GM18519 (cell line): Measurements from ENCODE around the gene MATN4.

Source experiments
- ATAC-seq: cut with Tn5 transposase; IDR thresholded peaks from one replicate; pipeline ENCODE4 v1.9.1; 2021; ENCODE audit warnings: mild to moderate bottlenecking, moderate library complexity; ENCODE audit not compliant: unreplicated experiment, low FRiP score

MATN4 gene

GRCh38 chr20:45341579-45341938 lies 33.5 kb upstream of the MATN4 start:
- ATAC-seq = no peak

GRCh38 chr20:45340951-45341350 lies 32.9 kb upstream of the MATN4 start:
- ATAC-seq = no peak

- ATAC-seq = no peak
Observed at GRCh38 chr20:45340236-45340847, 32.2 kb upstream of the MATN4 start.

GRCh38 chr20:45339799-45340198 lies 31.7 kb upstream of the MATN4 start:
- ATAC-seq = no peak

GRCh38 chr20:45339084-45339483 lies 31.0 kb upstream of the MATN4 start:
- no peak for ATAC-seq

GRCh38 chr20:45338121-45339030 lies 30.3 kb upstream of the MATN4 start:
- ATAC-seq = no peak

GRCh38 chr20:45337367-45338120 lies 29.4 kb upstream of the MATN4 start:
- no peak for ATAC-seq

GRCh38 chr20:45336530-45337366 lies 28.6 kb upstream of the MATN4 start:
- no peak for ATAC-seq

GRCh38 chr20:45330476-45330875 lies 22.4 kb upstream of the MATN4 start:
- no peak for ATAC-seq

GRCh38 chr20:45329497-45330319 lies 21.6 kb upstream of the MATN4 start:
- ATAC-seq = no peak

- ATAC-seq = no peak
Observed at GRCh38 chr20:45328451-45328850, 20.4 kb upstream of the MATN4 start.

GRCh38 chr20:45325371-45325770 lies 17.3 kb upstream of the MATN4 start:
- ATAC-seq = no peak

- ATAC-seq = no peak
Observed at GRCh38 chr20:45323731-45324130, 15.6 kb upstream of the MATN4 start.

- ATAC-seq = no peak
Observed at GRCh38 chr20:45322952-45323383, 14.9 kb upstream of the MATN4 start.

GRCh38 chr20:45320948-45321595 lies 13.0 kb upstream of the MATN4 start:
- ATAC-seq = peak; percentile 50

GRCh38 chr20:45318948-45319347 lies 10.8 kb upstream of the MATN4 start:
- no peak for ATAC-seq

- no peak for ATAC-seq
Observed at GRCh38 chr20:45318386-45318939, 10.4 kb upstream of the MATN4 start.

- no peak for ATAC-seq
Observed at GRCh38 chr20:45317826-45318225, 9.7 kb upstream of the MATN4 start.
